ENCODE data around the gene TIAL1. TPM values are rescaled to one million over a fixed set of nuclear protein-coding genes. Genes with fewer than 3 reads are reported as not detected.

TIAL1 gene
- total and polyA plus RNA-seq, 10 of the 15 experiments (the other 5 are each of a cell fraction or from before 2014, with no cell fraction given): 26.0 to 159 (median 62.8) TPM

DNA sequence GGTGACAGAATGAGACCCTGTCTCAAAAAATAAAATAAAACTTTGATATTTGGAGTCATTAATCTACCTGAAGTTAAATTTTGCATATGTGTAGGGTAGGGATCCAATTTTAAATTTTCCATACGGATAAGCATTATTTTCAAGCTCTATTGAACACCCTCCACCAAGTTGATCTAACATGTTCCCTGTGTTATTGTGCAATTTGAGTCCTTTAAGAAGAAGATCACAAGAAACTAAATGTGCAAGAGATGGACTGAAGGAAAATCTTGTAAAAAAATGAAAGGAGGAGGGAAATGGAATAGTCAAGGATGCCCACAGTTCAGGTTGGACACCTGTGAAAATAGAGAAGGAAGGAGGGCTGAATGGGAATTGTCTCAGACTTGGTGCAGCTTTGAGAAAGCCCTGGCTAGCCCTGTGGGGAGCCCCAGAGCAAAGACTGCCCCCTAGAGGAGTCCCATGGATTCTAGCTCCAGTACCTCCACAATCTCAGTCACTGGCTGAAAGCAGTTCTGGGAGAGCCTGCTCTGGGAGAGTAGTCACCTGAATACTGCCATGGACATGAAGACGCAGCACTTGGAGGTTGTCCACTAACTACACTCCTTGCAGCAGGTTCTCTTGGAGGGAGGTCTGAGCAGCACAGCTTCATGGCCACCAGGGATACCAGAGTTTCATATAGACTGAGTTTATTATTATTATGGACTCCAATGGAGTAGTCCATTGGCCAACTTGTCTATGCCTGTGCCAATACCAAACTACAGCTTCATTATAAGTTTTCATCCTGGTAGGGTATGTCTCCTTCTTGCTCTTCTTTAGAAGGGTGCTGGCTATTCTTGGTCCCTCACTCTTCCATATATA, 5.7 kb upstream of the TIAL1 start (continued):
- TF ChIP-seq ASH2L (IDR thresholded peaks at IDR 0.05; ENCODE audit: borderline replicate concordance, low read depth) (no peak), MEF2A (IDR thresholded peaks at IDR 0.05; ENCODE audit: insufficient read depth, low read depth, low read length) (no peak), EP300 (IDR thresholded peaks at IDR 0.05; ENCODE audit: borderline replicate concordance in 1 of 2, control insufficient read depth in 1 of 2, low read depth in 2 of 2, low read length in 2 of 2) (no peak), NBN (IDR thresholded peaks at IDR 0.05) (no peak)
- TF ChIP-seq, protein P1, sequence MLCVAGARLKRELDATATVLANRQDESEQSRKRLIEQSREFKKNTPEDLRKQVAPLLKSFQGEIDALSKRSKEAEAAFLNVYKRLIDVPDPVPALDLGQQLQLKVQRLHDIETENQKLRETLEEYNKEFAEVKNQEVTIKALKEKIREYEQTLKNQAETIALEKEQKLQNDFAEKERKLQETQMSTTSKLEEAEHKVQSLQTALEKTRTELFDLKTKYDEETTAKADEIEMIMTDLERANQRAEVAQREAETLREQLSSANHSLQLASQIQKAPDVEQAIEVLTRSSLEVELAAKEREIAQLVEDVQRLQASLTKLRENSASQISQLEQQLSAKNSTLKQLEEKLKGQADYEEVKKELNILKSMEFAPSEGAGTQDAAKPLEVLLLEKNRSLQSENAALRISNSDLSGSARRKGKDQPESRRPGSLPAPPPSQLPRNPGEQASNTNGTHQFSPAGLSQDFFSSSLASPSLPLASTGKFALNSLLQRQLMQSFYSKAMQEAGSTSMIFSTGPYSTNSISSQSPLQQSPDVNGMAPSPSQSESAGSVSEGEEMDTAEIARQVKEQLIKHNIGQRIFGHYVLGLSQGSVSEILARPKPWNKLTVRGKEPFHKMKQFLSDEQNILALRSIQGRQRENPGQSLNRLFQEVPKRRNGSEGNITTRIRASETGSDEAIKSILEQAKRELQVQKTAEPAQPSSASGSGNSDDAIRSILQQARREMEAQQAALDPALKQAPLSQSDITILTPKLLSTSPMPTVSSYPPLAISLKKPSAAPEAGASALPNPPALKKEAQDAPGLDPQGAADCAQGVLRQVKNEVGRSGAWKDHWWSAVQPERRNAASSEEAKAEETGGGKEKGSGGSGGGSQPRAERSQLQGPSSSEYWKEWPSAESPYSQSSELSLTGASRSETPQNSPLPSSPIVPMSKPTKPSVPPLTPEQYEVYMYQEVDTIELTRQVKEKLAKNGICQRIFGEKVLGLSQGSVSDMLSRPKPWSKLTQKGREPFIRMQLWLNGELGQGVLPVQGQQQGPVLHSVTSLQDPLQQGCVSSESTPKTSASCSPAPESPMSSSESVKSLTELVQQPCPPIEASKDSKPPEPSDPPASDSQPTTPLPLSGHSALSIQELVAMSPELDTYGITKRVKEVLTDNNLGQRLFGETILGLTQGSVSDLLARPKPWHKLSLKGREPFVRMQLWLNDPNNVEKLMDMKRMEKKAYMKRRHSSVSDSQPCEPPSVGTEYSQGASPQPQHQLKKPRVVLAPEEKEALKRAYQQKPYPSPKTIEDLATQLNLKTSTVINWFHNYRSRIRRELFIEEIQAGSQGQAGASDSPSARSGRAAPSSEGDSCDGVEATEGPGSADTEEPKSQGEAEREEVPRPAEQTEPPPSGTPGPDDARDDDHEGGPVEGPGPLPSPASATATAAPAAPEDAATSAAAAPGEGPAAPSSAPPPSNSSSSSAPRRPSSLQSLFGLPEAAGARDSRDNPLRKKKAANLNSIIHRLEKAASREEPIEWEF (IDR thresholded peaks at IDR 0.05; ENCODE audit: insufficient replicate concordance, low read depth, low read length): no peak
